DMS153 treated with DMSO at 0.1 percent for 48 hours (cell line): ENCODE data around the gene RIOK1.
A peak's percentile ranks its signal among the peaks of the same experiment; 100 is the strongest.

Experiments used
- DNase-seq: peaks from one replicate; lab custom pipeline; 2025; ENCODE audit not compliant: unreplicated experiment; lab: John Stamatoyannopoulos, UW

Gene RIOK1

GRCh38 chr6:7406743-7407142, 17.1 kb downstream of the RIOK1 start:
- no peak for DNase-seq

- no peak for DNase-seq
These were observed 20.1 kb downstream of the RIOK1 start for GRCh38 chr6:7409740-7410139.

GRCh38 chr6:7410851-7411250, 21.2 kb downstream of the RIOK1 start:
- DNase-seq, result no peak

GRCh38 chr6:7411328-7411727, 21.7 kb downstream of the RIOK1 start:
- DNase-seq, result no peak

- DNase-seq, result no peak
These were observed 23.7 kb downstream of the RIOK1 start for GRCh38 chr6:7413151-7413823.

- no peak for DNase-seq
These were observed 25.2 kb downstream of the RIOK1 start for GRCh38 chr6:7414811-7415210.

- no peak for DNase-seq
These were observed 28.1 kb downstream of the RIOK1 start for GRCh38 chr6:7417684-7418083.

GRCh38 chr6:7418238-7418905, 28.8 kb downstream of the RIOK1 start:
- no peak for DNase-seq

- no peak for DNase-seq
These were observed 29.5 kb downstream of the RIOK1 start for GRCh38 chr6:7419065-7419464.

- DNase-seq, result no peak
These were observed 31.5 kb downstream of the RIOK1 start for GRCh38 chr6:7421066-7421465.

GRCh38 chr6:7424058-7424457, 34.5 kb downstream of the RIOK1 start:
- DNase-seq, result no peak

GRCh38 chr6:7424967-7425807, 35.6 kb downstream of the RIOK1 start:
- DNase-seq, result no peak

GRCh38 chr6:7425808-7426190, 36.2 kb downstream of the RIOK1 start:
- no peak for DNase-seq

GRCh38 chr6:7426447-7427169, 37.0 kb downstream of the RIOK1 start:
- DNase-seq, result no peak

GRCh38 chr6:7431313-7431673, 41.7 kb downstream of the RIOK1 start:
- no peak for DNase-seq

- peak; percentile 22 for DNase-seq
These were observed 42.2 kb downstream of the RIOK1 start for GRCh38 chr6:7431674-7432390.

GRCh38 chr6:7432391-7433120, 42.9 kb downstream of the RIOK1 start:
- no peak for DNase-seq

- no peak for DNase-seq
These were observed 43.6 kb downstream of the RIOK1 start for GRCh38 chr6:7433121-7433617.

- DNase-seq, result no peak
These were observed 45.1 kb downstream of the RIOK1 start for GRCh38 chr6:7434672-7435071.

GRCh38 chr6:7438011-7438410, 48.4 kb downstream of the RIOK1 start:
- no peak for DNase-seq
